H9 (cell line): Measurements from ENCODE around the gene KSR1. TPM values are rescaled to one million over a fixed set of nuclear protein-coding genes. Genes with fewer than 3 reads are reported as not detected.
A peak's percentile ranks its signal among the peaks of the same experiment; 100 is the strongest.

Source experiments
- DNase-seq: peaks from one replicate; pipeline ENCODE4 v3.0.0-alpha.2; 2017
- H2AFZ ChIP-seq: one replicate; pipeline ENCODE4 v1.6.1; 2013; ENCODE audit warnings: mild to moderate bottlenecking, low read length, control low read depth, moderate library complexity
- H2AK5ac ChIP-seq: 2 replicates; pipeline ENCODE4 v1.6.1; 2013; ENCODE audit warnings: low read length, control low read depth, mixed read lengths; ENCODE audit not compliant: insufficient read length
- H2BK120ac ChIP-seq: one replicate; pipeline ENCODE4 v1.6.1; 2013; ENCODE audit warnings: low read depth, mild to moderate bottlenecking, low read length, control low read depth, inconsistent platforms; ENCODE audit not compliant: poor library complexity, severe bottlenecking
- H2BK12ac ChIP-seq: 2 replicates; pipeline ENCODE4 v1.6.1; 2013; ENCODE audit warnings: low read length, control low read depth, mixed read lengths, low read depth; ENCODE audit not compliant: insufficient read length
- H2BK15ac ChIP-seq: 2 replicates; pipeline ENCODE4 v1.6.1; 2013; ENCODE audit warnings: low read depth, low read length, control low read depth
- H2BK20ac ChIP-seq: one replicate; pipeline ENCODE4 v1.6.1; 2013; ENCODE audit warnings: low read depth, mild to moderate bottlenecking, low read length, control low read depth, inconsistent platforms; ENCODE audit not compliant: poor library complexity, severe bottlenecking
- H2BK5ac ChIP-seq: 2 replicates; pipeline ENCODE4 v1.6.1; 2013; ENCODE audit warnings: low read length, control low read depth, mixed read lengths; ENCODE audit not compliant: insufficient read length
- H3K14ac ChIP-seq: 2 replicates; pipeline ENCODE4 v1.6.1; 2013; ENCODE audit warnings: low read length, control low read depth; ENCODE audit not compliant: insufficient read depth
- H3K18ac ChIP-seq: 2 replicates; pipeline ENCODE4 v1.6.1; 2013; ENCODE audit warnings: low read depth, mild to moderate bottlenecking, mixed read lengths, low read length, control low read depth; ENCODE audit not compliant: insufficient read length
- H3K23ac ChIP-seq: 2 replicates; pipeline ENCODE4 v1.6.1; 2013; ENCODE audit warnings: low read length, control low read depth, mixed read lengths, low read depth; ENCODE audit not compliant: insufficient read length
- H3K23me2 ChIP-seq: 2 replicates; pipeline ENCODE4 v1.6.1; 2013; ENCODE audit warnings: low read depth, mild to moderate bottlenecking, mixed read lengths, low read length, control low read depth; ENCODE audit not compliant: insufficient read length, poor library complexity, severe bottlenecking
- H3K27ac ChIP-seq: 2 replicates; pipeline ENCODE4 v1.5.1; 2013; ENCODE audit warnings: low read length, control low read depth, mixed read lengths, low read depth; ENCODE audit not compliant: insufficient read length
- H3K27me3 ChIP-seq: 2 replicates; pipeline ENCODE4 v1.6.1; 2013; ENCODE audit warnings: low read length, control low read depth, inconsistent platforms; ENCODE audit not compliant: insufficient read depth
- H3K4ac ChIP-seq: 2 replicates; pipeline ENCODE4 v1.6.1; 2013; ENCODE audit warnings: low read depth, mild to moderate bottlenecking, control low read depth, inconsistent platforms, low read length, moderate library complexity
- H3K4me1 ChIP-seq: 2 replicates; pipeline ENCODE4 v1.6.1; 2013; ENCODE audit warnings: low read length, control low read depth, inconsistent platforms; ENCODE audit not compliant: insufficient read depth
- H3K4me2 ChIP-seq: 2 replicates; pipeline ENCODE4 v1.6.1; 2013; ENCODE audit warnings: low read length, control low read depth, mixed read lengths; ENCODE audit not compliant: insufficient read length, insufficient read depth
- H3K56ac ChIP-seq: 2 replicates; pipeline ENCODE4 v1.6.1; 2013; ENCODE audit warnings: low read depth, mild to moderate bottlenecking, mixed read lengths, low read length, control low read depth; ENCODE audit not compliant: insufficient read length
- H3K79me1 ChIP-seq: 2 replicates; pipeline ENCODE4 v1.6.1; 2013; ENCODE audit warnings: low read depth, mild to moderate bottlenecking, moderate library complexity, low read length, control low read depth, inconsistent platforms; ENCODE audit not compliant: insufficient read depth, poor library complexity, severe bottlenecking
- H3K79me2 ChIP-seq: 2 replicates; pipeline ENCODE4 v1.6.1; 2013; ENCODE audit warnings: low read length, control low read depth, inconsistent platforms; ENCODE audit not compliant: insufficient read depth
- H3K9ac ChIP-seq: 2 replicates; pipeline ENCODE4 v1.6.1; 2013; ENCODE audit warnings: low read length, control low read depth, mixed read lengths; ENCODE audit not compliant: insufficient read length; ENCODE audit errors: extremely low read depth
- H3K9me3 ChIP-seq: one replicate; pipeline ENCODE4 v1.6.1; 2013; ENCODE audit warnings: low read depth, low read length, inconsistent platforms; ENCODE audit not compliant: control insufficient read depth
- H3T11ph ChIP-seq: one replicate; pipeline ENCODE4 v1.6.1; 2013; ENCODE audit warnings: mild to moderate bottlenecking, low read length, control low read depth, inconsistent platforms
- H4K20me1 ChIP-seq: one replicate; pipeline ENCODE4 v1.6.1; 2013; ENCODE audit not compliant: control insufficient read depth, insufficient read length, insufficient read depth
- H4K5ac ChIP-seq: 2 replicates; pipeline ENCODE4 v1.6.1; 2013; ENCODE audit warnings: low read depth, mild to moderate bottlenecking, mixed read lengths, low read length, control low read depth; ENCODE audit not compliant: insufficient read length
- H4K8ac ChIP-seq: replicated peaks from 2 replicates; pipeline ENCODE4 v1.6.1; 2013; ENCODE audit warnings: low read length, control low read depth, mixed read lengths, low read depth; ENCODE audit not compliant: insufficient read length
- H4K91ac ChIP-seq: 2 replicates; pipeline ENCODE4 v1.6.1; 2013; ENCODE audit warnings: low read depth, mild to moderate bottlenecking, moderate library complexity, mixed read lengths, low read length, control low read depth; ENCODE audit not compliant: insufficient read length
- H3K27ac Mint-ChIP-seq, 3 experiments: 2 replicates in 2 of 3; 3 replicates in 1 of 3; pipeline ENCODE4 v1.8.0; 2020 to 2021; ENCODE audit warnings: mixed read lengths in 3 of 3, mild to moderate bottlenecking in 1 of 3, moderate library complexity in 1 of 3
- H3K27me3 Mint-ChIP-seq: 2 replicates; pipeline ENCODE4 v1.8.0; 2021; ENCODE audit warnings: low read depth, mild to moderate bottlenecking, moderate library complexity, mixed read lengths
- H3K36me3 Mint-ChIP-seq, 3 experiments: 2 replicates in 2 of 3; 3 replicates in 1 of 3; pipeline ENCODE4 v1.8.0; 2020 to 2021; ENCODE audit warnings: low read depth in 3 of 3, mixed read lengths in 3 of 3; ENCODE audit not compliant: insufficient read depth in 1 of 3
- H3K4me1 Mint-ChIP-seq, 2 experiments: 2 replicates each; pipeline ENCODE4 v1.8.0; 2020; ENCODE audit warnings: mixed read lengths in 2 of 2
- H3K4me3 Mint-ChIP-seq, 2 experiments: 2 replicates in 1 of 2; 3 replicates in 1 of 2; pipeline ENCODE4 v1.8.0; 2020 to 2021; ENCODE audit warnings: mild to moderate bottlenecking in 2 of 2, mixed read lengths in 2 of 2, moderate library complexity in 1 of 2
- H3K9me3 Mint-ChIP-seq, 2 experiments: 2 replicates in 1 of 2; 3 replicates in 1 of 2; pipeline ENCODE4 v1.8.0; 2020; ENCODE audit warnings: mild to moderate bottlenecking in 2 of 2, mixed read lengths in 2 of 2, moderate library complexity in 1 of 2
- CTCF ChIP-seq: fragments of 200-600 bp; sonication (generic); conservative IDR thresholded peaks from 3 replicates; pipeline ENCODE4 v1.8.0; 2021; ENCODE audit warnings: antibody characterized with exemption, mild to moderate bottlenecking
- WGBS: extraction: QIAGEN DNeasy Blood & Tissue Kit; methylation state at CpG from one replicate; pipeline ENCODE4 v1.1.7; 2013; ENCODE audit warnings: missing lambda C conversion rate, low lambda C conversion rate, mixed read lengths; ENCODE audit not compliant: insufficient read length; ENCODE audit errors: extremely low coverage; 5-methylcytosine and 5-hydroxymethylcytosine counted together
- total RNA-seq: library from RNA; stranded (reverse); gene quantifications from 2 replicates; pipeline ENCODE4 v1.2.1, GENCODE V29; 2021

The KSR1 gene
- total RNA-seq, 1 experiment from 2014 or later, result 44.9 TPM

GRCh38 chr17:27663936-27664605 is 207.8 kb downstream of the KSR1 start:
- H4K20me1 ChIP-seq, result no peaks in the 10 kb centered on the region
- H3K9me3 ChIP-seq, result no peaks in the 10 kb centered on the region
- no peak overlapping the region for H3K4me2 ChIP-seq
- peaks cover 3% of the 10 kb centered on the region for H3K23me2 ChIP-seq
- H3K4me3 Mint-ChIP-seq, result no peak overlapping the region
- H4K8ac ChIP-seq, result no peak overlapping the region
- no peak overlapping the region for H4K5ac ChIP-seq
- H3K27ac Mint-ChIP-seq, result peak overlapping the region in 1 of 3 experiments; percentile 27; a peak in 1 of 7 replicates
- no peak overlapping the region for H2AK5ac ChIP-seq
- H2BK5ac ChIP-seq, result no peak overlapping the region
- no peak overlapping the region for H3K4ac ChIP-seq
- H2BK120ac ChIP-seq, result no peak overlapping the region
- H3K14ac ChIP-seq, result no peak overlapping the region; the same call in 1 of the 2 replicates
- no peaks in the 10 kb centered on the region for H3K79me1 ChIP-seq
- no peaks in the 10 kb centered on the region for H3K36me3 Mint-ChIP-seq
- H3K56ac ChIP-seq, result no peak overlapping the region
- H2BK12ac ChIP-seq, result no peak overlapping the region
- WGBS, result no CpG with 5 or more reads among the region's 8 CpGs
- no peak overlapping the region for H3K9ac ChIP-seq
- H3T11ph ChIP-seq, result no peak overlapping the region
- H2BK20ac ChIP-seq, result no peak overlapping the region
- H3K18ac ChIP-seq, result no peak overlapping the region
- no peaks in the 10 kb centered on the region for H3K4me1 Mint-ChIP-seq
- H3K9me3 Mint-ChIP-seq, result no peaks in the 10 kb centered on the region; a peak in 1 of 5 replicates
- no peak overlapping the region for H3K23ac ChIP-seq
- H3K27me3 Mint-ChIP-seq, result peaks cover 3% of the 10 kb centered on the region; the same call in 1 of the 2 replicates
- H3K27me3 ChIP-seq, result no peaks in the 10 kb centered on the region
- no peak overlapping the region for H3K27ac ChIP-seq
- no peaks in the 10 kb centered on the region for H3K4me1 ChIP-seq
- H2AFZ ChIP-seq, result no peak overlapping the region
- TF ChIP-seq CTCF, result no peak
- no peak overlapping the region for H2BK15ac ChIP-seq
- H4K91ac ChIP-seq, result no peak overlapping the region
- no peak for DNase-seq
- H3K79me2 ChIP-seq, result no peaks in the 10 kb centered on the region
